DND-41 (cell line): ENCODE measurements around the gene COQ10B.

Experiments used
- EZH2 ChIP-seq: IDR thresholded peaks from 3 replicates; pipeline ENCODE4 v1.6.1; 2012; ENCODE audit warnings: borderline replicate concordance, low read depth, mild to moderate bottlenecking, moderate library complexity, low read length, inconsistent platforms; ENCODE audit not compliant: severe bottlenecking
- TF ChIP-seq, protein P1 (sequence below): IDR thresholded peaks from 2 replicates; pipeline ENCODE4 v1.5.1; 2012; ENCODE audit warnings: borderline replicate concordance, low read length, moderate library complexity, mild to moderate bottlenecking; ENCODE audit not compliant: poor library complexity, severe bottlenecking; ENCODE audit errors: extremely low read depth

GRCh38 chr2:197506658-197507057, 53.3 kb downstream of the COQ10B start:
- TF ChIP-seq, protein P1, sequence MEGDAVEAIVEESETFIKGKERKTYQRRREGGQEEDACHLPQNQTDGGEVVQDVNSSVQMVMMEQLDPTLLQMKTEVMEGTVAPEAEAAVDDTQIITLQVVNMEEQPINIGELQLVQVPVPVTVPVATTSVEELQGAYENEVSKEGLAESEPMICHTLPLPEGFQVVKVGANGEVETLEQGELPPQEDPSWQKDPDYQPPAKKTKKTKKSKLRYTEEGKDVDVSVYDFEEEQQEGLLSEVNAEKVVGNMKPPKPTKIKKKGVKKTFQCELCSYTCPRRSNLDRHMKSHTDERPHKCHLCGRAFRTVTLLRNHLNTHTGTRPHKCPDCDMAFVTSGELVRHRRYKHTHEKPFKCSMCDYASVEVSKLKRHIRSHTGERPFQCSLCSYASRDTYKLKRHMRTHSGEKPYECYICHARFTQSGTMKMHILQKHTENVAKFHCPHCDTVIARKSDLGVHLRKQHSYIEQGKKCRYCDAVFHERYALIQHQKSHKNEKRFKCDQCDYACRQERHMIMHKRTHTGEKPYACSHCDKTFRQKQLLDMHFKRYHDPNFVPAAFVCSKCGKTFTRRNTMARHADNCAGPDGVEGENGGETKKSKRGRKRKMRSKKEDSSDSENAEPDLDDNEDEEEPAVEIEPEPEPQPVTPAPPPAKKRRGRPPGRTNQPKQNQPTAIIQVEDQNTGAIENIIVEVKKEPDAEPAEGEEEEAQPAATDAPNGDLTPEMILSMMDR, result no peak
- TF ChIP-seq EZH2, result no peak
